ENCODE measurements around the gene OARD1.

Gene OARD1

GRCh38 chr6:41047745-41048732 lies 24.1 kb downstream of the OARD1 start:
- peak; percentile 4 for DNase-seq (ENCODE audit: low spot score)

DNA sequence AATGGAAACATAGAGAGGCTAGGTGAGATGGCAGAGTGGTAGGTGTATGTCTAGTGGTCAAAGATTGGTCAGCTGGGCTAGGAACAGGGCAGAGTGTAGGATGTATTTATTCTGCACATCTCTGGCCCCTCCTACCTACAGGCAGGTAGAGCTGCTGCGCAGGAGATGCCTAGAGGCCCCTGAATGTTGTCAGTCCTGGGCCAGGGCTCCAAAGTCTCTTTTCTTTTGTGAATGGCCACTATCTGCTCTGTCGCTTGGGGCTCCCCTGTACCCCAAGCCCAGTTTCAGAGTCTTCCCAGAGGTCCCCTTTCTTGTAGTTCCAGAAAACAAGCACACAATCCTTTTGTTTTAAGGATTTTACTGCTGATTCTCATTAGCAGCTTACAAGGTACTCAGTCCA lies 24.9 kb downstream of the OARD1 start:
- no peak for DNase-seq (ENCODE audit: low spot score)

GRCh38 chr6:41046084-41046483 lies 26.1 kb downstream of the OARD1 start:
- no peak for DNase-seq (ENCODE audit: low spot score)

DNA sequence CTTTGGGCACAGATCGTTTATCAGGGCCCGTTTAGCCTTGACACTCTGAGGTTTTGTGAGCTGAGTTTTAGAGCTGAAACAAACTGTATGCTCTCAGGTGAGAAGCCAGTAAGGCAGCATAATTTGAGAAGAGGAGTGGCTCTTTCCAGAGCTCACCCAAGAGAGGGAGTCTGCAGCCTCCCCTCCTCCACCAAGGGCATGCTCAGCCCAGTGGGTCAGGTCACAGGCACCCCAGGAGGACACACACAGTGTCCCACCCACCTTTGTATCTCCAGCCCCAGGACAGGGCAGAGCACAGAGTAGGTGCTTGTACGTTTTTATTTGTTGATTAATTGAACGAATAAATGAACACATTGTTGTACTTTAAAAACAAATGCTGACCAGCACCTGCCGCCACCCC lies 26.5 kb downstream of the OARD1 start:
- DNase-seq (ENCODE audit: low spot score): no peak

GRCh38 chr6:41043151-41043550 lies 29.0 kb downstream of the OARD1 start:
- no peak for DNase-seq (ENCODE audit: low spot score)

GRCh38 chr6:41042226-41043055 lies 29.7 kb downstream of the OARD1 start, which contains the start of gene TSPO2:
TSS of gene TSPO2 (plus strand) at chr6:41042467. CDS start at chr6:41042986, 519 bp downstream.
- no peak for DNase-seq (ENCODE audit: low spot score)

DNA sequence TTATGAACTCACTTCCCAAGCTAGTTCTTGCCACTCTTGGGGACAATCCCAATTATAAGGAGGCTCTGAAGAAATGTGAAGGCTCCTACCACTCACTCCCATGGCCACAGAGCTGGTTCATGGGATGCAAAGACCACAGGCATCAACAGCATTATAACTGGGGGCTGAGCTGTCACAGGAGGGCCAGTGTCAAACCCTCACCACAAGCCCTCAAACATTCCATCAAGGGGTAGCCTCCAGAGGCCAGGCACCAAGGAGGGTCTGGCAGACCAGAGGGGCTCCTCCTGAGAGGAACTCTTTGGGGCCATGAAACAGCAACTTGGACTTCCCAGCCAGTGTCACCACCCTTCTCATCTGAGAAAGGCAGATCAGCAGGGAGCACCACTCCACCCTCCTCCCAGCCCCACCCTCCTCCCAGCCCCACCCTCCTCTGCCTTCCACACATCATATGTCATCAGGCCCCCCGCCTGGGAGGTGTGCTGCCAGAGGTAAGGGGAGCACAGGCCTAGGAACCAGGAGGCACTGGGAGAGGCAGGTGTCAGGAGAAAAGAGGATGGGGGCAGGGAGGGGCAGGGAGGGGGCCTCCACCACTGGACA lies 31.1 kb downstream of the OARD1 start:
- no peak for DNase-seq (ENCODE audit: low spot score)

DNA sequence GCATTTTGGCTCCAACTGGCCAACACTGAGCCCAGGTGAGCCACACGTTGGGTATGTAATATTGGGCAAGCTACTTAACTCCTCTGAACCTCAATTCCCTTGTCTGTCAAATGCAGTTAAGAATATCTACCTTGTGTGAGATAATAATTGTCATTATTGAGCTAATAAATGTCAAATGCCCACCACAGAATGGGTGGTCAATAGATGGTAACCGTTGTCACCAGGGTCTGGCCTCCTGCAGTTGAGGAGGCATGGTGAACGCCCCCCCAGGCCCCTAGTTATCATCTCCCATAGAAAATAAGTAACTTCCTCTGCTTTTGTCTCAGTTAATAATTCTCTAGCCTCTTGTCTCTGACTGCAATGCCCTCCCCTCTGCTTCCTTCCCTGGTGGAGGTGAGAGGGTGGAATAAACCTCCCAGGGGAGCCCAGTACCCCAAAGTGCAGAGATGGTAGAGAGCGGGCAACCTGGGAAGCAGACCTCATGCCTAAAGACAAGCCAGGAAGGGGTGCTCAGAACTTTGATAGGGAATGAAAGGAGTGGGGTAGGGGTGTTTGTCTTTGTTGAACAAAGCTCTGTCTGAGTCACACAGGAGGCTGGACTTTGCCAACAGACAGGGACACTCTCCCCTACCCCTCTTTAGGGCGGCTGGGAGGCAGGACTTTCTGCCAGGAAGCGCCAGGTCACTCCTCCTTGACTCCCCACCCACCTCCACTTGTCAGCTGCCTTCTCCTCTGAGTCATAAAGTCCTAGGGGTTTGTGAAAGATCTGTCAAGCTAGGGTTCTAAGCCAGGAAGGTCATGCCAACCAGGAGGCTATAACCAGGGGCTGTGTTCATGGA lies 31.8 kb downstream of the OARD1 start:
- DNase-seq (ENCODE audit: low spot score): no peak

DNA sequence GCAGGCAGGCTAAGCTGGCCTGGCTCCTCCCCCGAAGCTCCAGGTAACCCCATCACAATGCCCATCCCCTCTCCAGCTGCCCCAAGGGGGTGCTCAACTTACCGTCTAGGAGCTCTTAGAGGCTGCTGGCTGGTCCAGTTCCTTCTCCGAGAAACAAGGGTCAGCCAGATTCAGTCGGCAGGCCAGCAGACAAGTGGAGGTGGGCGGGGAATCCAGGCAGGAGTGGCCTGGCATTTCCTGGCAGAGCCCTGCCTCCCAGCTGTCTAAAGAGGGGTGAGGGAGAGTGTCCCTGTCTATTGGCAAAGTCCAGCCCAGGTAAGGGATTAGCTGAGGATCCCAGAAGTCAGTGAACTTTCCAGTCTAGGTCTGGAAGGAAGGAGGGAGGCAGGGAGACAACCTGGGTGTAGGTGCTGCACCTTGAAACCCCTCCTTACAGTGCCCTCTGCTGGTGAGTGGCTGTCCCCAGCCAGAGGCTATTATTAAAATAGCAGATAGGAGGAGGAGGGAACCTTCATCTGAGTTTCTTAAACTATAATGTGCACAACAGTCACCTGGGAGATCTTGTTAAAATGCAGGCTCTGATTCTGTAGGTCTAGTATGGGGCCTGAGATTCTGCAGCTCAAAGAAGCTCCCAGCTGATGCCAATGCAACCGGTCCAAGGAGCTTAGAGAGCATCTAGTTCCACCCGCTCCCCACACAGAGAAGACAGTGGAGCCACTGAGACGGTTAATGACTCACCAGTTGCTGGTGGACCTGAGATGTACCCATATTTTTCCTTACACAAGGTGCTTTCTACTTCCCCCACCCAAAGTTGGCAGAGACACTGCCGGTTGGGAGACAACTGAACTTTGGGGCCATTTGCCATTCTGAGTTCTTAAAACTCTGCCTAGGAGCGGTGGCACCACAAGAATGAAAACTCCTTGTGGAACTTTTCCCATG lies 32.8 kb downstream of the OARD1 start, which contains the start of gene UNC5CL:
Gene UNC5CL (minus strand): TSS at position 162 of the 939 bp plus-strand sequence. CDS start 4,147 bp downstream, outside the sequence.
- peak; percentile 73 for DNase-seq (ENCODE audit: low spot score)

- no peak for DNase-seq (ENCODE audit: low spot score)
These were observed 34.0 kb downstream of the OARD1 start for GRCh38 chr6:41038205-41038604.

DNA sequence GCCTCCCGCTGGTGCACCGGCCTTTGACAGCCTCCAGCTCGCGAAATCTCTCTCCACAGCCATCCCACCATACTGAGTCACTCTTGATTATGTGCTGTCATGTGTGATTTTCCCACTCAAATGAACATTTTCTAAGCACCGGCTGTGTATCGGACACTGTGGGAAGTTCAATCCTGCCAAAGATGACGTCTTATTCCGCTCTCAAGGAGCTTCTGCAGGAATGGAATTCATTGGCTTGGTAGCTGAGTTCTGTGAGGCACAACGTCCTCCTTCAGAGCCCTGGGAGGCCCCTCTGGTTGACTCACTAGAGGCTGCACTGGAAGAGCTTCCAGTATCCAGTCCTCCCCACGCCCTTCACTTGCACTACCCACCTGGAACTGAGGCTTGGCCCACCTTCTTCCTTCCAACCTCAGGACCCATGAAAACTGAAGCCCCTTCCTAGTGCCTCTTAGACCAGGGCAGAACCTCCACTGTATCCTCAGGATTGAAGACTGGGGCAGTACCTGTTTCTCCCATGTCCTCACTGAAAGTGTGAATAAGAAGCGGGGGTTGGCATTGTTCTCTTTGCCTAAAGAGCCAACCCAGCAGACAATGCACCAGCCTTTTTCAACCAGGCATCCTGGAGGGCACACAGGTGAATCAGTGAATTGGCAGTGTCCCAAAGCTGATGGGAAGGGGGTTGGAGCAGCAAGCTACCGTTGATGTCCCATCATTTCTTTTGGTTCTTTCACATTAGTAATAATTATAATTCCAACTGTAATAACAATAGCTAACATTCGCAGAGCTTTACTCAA lies 34.9 kb downstream of the OARD1 start:
- DNase-seq (ENCODE audit: low spot score): no peak

DNA sequence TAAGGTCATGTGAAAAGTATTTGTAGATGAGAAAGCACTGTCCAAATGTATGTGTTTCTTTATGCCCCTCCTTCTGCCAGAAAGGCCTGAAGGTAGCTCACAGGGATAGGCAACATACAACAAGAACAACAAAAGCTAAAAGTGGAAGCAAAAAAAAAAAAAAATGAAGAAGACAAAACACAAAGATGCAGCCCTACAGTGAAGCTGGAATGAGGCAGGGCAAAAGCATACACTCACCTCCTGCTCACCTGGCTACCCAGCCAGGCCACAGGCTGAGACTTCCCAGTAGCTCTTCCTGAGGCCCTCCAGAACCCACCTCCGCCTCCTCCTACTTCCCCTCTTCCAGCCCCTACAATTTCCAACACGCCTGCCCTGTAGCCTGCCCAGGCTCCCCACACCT lies 35.6 kb downstream of the OARD1 start:
- no peak for DNase-seq (ENCODE audit: low spot score)

- DNase-seq (ENCODE audit: low spot score): no peak
These were observed 36.0 kb downstream of the OARD1 start for GRCh38 chr6:41036186-41036585.

GRCh38 chr6:41033776-41034175 lies 38.4 kb downstream of the OARD1 start:
- no peak for DNase-seq (ENCODE audit: low spot score)

- DNase-seq (ENCODE audit: low spot score): no peak
These were observed 39.3 kb downstream of the OARD1 start for GRCh38 chr6:41032830-41033229.

DNA sequence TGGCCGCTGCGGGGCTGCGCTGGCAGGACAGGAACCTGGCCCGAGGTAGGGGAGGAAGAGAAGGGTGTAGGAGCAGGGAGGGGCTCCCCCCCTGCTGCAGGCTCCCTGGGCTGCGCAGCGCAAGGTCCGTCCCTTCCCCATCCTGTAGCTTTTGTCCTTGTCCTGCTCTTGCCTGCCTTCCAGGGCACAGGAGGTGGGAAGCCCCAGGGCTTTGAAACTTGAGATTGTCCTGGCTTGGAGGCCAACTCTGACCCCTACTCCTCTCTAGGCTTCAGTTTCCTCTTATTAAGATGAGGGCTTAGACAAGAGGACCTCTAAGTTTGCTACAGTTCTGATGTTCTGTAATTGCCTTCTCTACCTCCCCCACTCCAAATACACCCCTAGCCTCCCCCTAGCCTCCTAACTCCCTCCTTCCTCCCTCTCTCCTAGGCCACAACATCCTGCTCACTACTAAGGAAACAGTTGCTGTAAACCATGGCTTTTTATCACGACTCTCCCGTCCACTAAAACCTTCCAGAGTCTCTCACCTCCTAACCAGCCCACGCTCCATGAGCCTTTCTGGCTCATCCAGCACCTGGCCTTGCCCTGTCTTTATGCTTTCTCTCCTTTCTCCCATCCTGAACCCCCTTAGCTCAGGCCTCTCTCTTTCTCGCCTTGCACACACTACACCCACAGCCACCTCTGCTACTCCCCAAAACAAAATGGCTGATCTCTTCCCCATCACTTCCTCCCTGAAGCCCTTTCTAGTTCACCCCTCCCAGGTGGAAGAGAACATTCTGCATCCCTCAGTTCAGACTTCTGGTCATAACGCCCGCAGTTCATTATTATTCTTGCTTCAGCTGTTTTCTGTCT lies 43.4 kb downstream of the OARD1 start:
- DNase-seq (ENCODE audit: low spot score): no peak

GRCh38 chr6:41027799-41028560 lies 44.2 kb downstream of the OARD1 start:
- peak; percentile 92 for DNase-seq (ENCODE audit: low spot score)

GRCh38 chr6:41027241-41027640 lies 44.9 kb downstream of the OARD1 start:
- no peak for DNase-seq (ENCODE audit: low spot score)

Measured in D341Med (cell line).